Stomach (tissue), 9 donors: ENCODE results near the gene EIF3D. TPM values are rescaled to one million over a fixed set of nuclear protein-coding genes. Genes with fewer than 3 reads are reported as not detected.

Experiments
- DNase-seq, 2 donors: peaks; one replicate each; pipeline versions ENCODE4 v3.0.0 to v3.0.0-alpha.2; 2013 to 2019
- H3K27ac ChIP-seq, 5 donors: fragments of 200-600 bp in 4 of 5; sonication (generic) in 4 of 5; one replicate each; pipeline ENCODE4 v1.5.1; 2013 to 2019; ENCODE audit warnings: mild to moderate bottlenecking in 1 of 5, moderate library complexity in 1 of 5
- H3K27me3 ChIP-seq, 3 donors: fragments of 200-600 bp; sonication (generic); one replicate each; pipeline ENCODE4 v1.5.1; 2017 to 2019; ENCODE audit warnings: mixed run types in 1 of 3
- H3K36me3 ChIP-seq, 4 donors: fragments of 200-600 bp; sonication (generic); 1 replicate in 3 of 4; 2 replicates in 1 of 4; pipeline ENCODE4 v1.5.1; 2016 to 2019
- H3K4me1 ChIP-seq, 4 donors: fragments of 200-600 bp; sonication (generic); one replicate each; pipeline ENCODE4 v1.5.1; 2016 to 2019
- H3K4me3 ChIP-seq, 4 donors: fragments of 200-600 bp; sonication (generic) in 3 of 4; one replicate each; pipeline ENCODE4 v1.5.1; 2016 to 2019; ENCODE audit warnings: mild to moderate bottlenecking in 1 of 4
- H3K9me3 ChIP-seq, 4 donors: fragments of 200-600 bp; sonication (generic); one replicate each; pipeline ENCODE4 v1.5.1; 2016 to 2019
- CTCF ChIP-seq, 7 experiments: fragments of 450-650 bp in 4 of 7; fragments of 200-600 bp in 3 of 7; sonication (generic) in 3 of 7; IDR thresholded peaks; one replicate each; pipeline ENCODE4 v1.5.1; 2016 to 2019; ENCODE audit warnings: antibody characterized with exemption in 7 of 7, control low read depth in 2 of 7, mild to moderate bottlenecking in 1 of 7
- EP300 ChIP-seq: sonication (generic); formaldehyde crosslinking; IDR thresholded peaks from one replicate; pipeline ENCODE4 v1.6.1; 2017; ENCODE audit warnings: antibody characterized with exemption
- POLR2A ChIP-seq, 4 donors: fragments of 450-650 bp; IDR thresholded peaks; one replicate each; pipeline ENCODE4 v1.6.1; 2016; ENCODE audit warnings: antibody characterized with exemption in 4 of 4, control low read depth in 2 of 4, mild to moderate bottlenecking in 1 of 4, moderate library complexity in 1 of 4
- POLR2AphosphoS5 ChIP-seq, 3 donors: sonication (generic); formaldehyde crosslinking; IDR thresholded peaks; one replicate each; pipeline ENCODE4 v1.6.1; 2016; ENCODE audit warnings: antibody characterized with exemption in 3 of 3
- WGBS, 5 donors: extraction: QIAGEN DNeasy Blood & Tissue Kit in 3 of 5; methylation state at CpG; one replicate each; pipeline versions ENCODE4 v1.1.5 to v1.1.7; 2013 to 2018; 5-methylcytosine and 5-hydroxymethylcytosine counted together
- intact Hi-C: fragments of 100-400 bp; cut with DNase I; formaldehyde crosslinking; loops from one replicate; pipeline ENCODE4 v1.15.1; 2023; ENCODE audit warnings: low total_unique reads
- polyA plus RNA-seq, 3 donors: library from polyadenylated mRNA; stranded (reverse); fragments of 200-250 nt; gene quantifications; one replicate each; pipeline ENCODE4 v1.2.3, GENCODE V29; 2013
- total RNA-seq, 5 donors: library from RNA; depleted of rRNA; stranded (reverse); fragments of >200 nt; gene quantifications; one replicate each; pipeline versions ENCODE4 v1.1.0 to v1.2.3, GENCODE V29; 2014 to 2016
- donor health status: healthy with polysubstance abuse.
- donor health status: Bipolar disorder and iron deficiency.
- donor health status: healthy.

Gene EIF3D
- total and polyA plus RNA-seq, 8 donors: 80.4 to 242 (median 187) TPM

- peak overlapping the region; percentile 95 to 99 (median 99) for H3K27ac ChIP-seq
Measured at GRCh38 chr22:36480941-36481392, 48.0 kb downstream of the EIF3D start.

GRCh38 chr22:36478966-36479365 lies 50.0 kb downstream of the EIF3D start:
- WGBS, 5 donors: 93 to 95% (median 94%) methylated on average over 4 of the region's 4 CpGs
- Histone ChIP-seq H3K36me3 (peaks cover 57 to 65% (median 63%) of the 10 kb centered on the region in 4 donors), H3K9me3 (no peaks in the 10 kb centered on the region), H3K27me3 (no peaks in the 10 kb centered on the region), H3K27ac (peak overlapping the region in 2 of 5 donors; percentile 37 to 38), H3K4me1 (peaks cover 18 to 45% (median 32%) of the 10 kb centered on the region in 4 donors), H3K4me3 (no peak overlapping the region)
- intact Hi-C loops: loop anchor here (10.0 kb wide), 1 partner anchor 114 kb away; no protein-coding TSS in a partner anchor
- TF ChIP-seq POLR2AphosphoS5 (IDR thresholded peaks at IDR 0.05) (no peak), POLR2A (IDR thresholded peaks at IDR 0.05) (no peak), EP300 (no peak), CTCF (IDR thresholded peaks at IDR 0.05) (no peak)
- no peak for DNase-seq

More at GRCh38 chr22:36480941-36481392, 48.0 kb downstream of the EIF3D start:
- WGBS, 5 donors: 4 to 10% (median 9%) methylated on average over 9 of the region's 9 CpGs
- intact Hi-C loops: no loop called here
- Histone ChIP-seq H3K4me1 (peaks cover 18 to 42% (median 27%) of the 10 kb centered on the region in 4 donors), H3K27me3 (no peaks in the 10 kb centered on the region), H3K4me3 (peak overlapping the region; percentile 65 to 72 (median 68)), H3K9me3 (no peaks in the 10 kb centered on the region), H3K36me3 (peaks cover 37 to 45% (median 43%) of the 10 kb centered on the region in 4 donors)
- TF ChIP-seq POLR2AphosphoS5 (IDR thresholded peaks at IDR 0.05) (no peak), CTCF (IDR thresholded peaks at IDR 0.05) (no peak), POLR2A (IDR thresholded peaks at IDR 0.05) (no peak), EP300 (no peak)
- DNase-seq: no peak

DNA sequence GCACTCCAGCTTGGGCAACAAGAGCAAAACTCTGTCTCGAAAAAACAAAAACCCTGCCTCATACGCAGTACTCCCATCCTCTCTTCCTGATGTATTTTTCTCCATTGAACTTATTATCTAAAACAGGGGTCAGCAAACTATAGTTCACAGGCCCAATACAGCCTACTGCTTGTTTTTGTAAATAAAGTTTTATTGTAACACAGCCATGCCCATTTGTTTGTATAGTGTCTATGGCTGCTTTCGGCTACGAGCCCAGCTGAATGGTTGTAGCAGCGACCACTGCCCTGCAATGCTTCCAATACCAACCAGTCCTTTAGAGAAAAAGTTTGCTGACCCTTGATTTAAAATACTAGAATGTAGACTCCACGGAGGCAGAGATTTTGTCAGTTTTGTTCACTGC lies 53.6 kb downstream of the EIF3D start:
- Histone ChIP-seq H3K9me3 (no peaks in the 10 kb centered on the region), H3K4me3 (no peak overlapping the region), H3K27me3 (no peaks in the 10 kb centered on the region), H3K4me1 (peaks cover 6 to 52% (median 25%) of the 10 kb centered on the region in 4 donors), H3K27ac (peak overlapping the region in 2 of 5 donors; percentile 1 to 94), H3K36me3 (peaks cover 64 to 96% (median 95%) of the 10 kb centered on the region in 4 donors)
- no peak for DNase-seq
- intact Hi-C loops: loop anchor here (10.0 kb wide), 1 partner anchor 111 kb away; no protein-coding TSS in a partner anchor
- WGBS, 5 donors: 93 to 98% (median 95%) methylated on average over 6 of the region's 6 CpGs
- TF ChIP-seq POLR2A (IDR thresholded peaks at IDR 0.05): no peak
- TF ChIP-seq CTCF (IDR thresholded peaks at IDR 0.05): no peak
- no peak for TF ChIP-seq EP300
- TF ChIP-seq POLR2AphosphoS5 (IDR thresholded peaks at IDR 0.05): no peak

DNA sequence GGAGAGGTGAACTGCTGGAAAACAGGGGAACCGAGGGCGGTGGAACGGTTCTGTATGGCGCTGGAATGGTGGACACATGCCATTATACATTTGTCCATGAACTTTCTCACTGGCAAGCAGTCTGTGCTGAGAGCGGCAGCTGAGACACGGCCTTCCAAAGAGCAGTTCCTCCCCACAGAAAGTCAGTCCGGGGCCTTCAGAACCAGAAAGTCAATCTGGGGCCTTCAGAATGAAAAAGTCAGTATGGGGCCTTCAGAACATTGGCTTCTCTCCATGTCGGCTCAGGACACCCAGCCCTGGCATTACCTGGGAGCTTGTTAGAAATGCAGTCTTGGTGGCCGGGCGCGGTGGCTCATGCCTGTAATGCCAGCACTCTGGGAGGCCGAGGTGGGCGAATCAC lies 56.3 kb downstream of the EIF3D start:
- intact Hi-C loops: loop anchor here (5.0 to 10.0 kb wide), 2 partner anchors 108 to 170 kb away; no protein-coding TSS in a partner anchor
- DNase-seq: no peak
- peaks cover 20 to 53% (median 36%) of the 10 kb centered on the region in 4 donors for H3K4me1 ChIP-seq
- H3K4me3 ChIP-seq: peak overlapping the region in 1 of 4 donors; percentile 24
- 75 to 83% (median 79%) methylated on average over 11 to 13 of the region's 13 CpGs for WGBS, 5 donors
- TF ChIP-seq EP300 (no peak), CTCF (IDR thresholded peaks at IDR 0.05) (no peak), POLR2AphosphoS5 (IDR thresholded peaks at IDR 0.05) (no peak), POLR2A (IDR thresholded peaks at IDR 0.05) (no peak)
- peaks cover 45 to 77% (median 71%) of the 10 kb centered on the region in 4 donors for H3K36me3 ChIP-seq
- H3K27me3 ChIP-seq: no peaks in the 10 kb centered on the region
- no peaks in the 10 kb centered on the region for H3K9me3 ChIP-seq
- peak overlapping the region in 4 of 5 donors; percentile 76 to 94 (median 84) for H3K27ac ChIP-seq
